IMR-90 (cell line): ENCODE results near the gene ROR2. TPM values are rescaled to one million over a fixed set of nuclear protein-coding genes. Genes with fewer than 3 reads are reported as not detected.
A peak's percentile ranks its signal among the peaks of the same experiment; 100 is the strongest.

Source experiments
- ATAC-seq: fragments of 200-7000 bp; cut with Tn5 transposase; 2 replicates; pipeline ENCODE4 v1.9.1; 2020; ENCODE audit warnings: low read depth, mild to moderate bottlenecking, moderate library complexity
- BruUV-seq: library from RNA; stranded (reverse); fragments of 400-500 nt; replicated peaks from 2 replicates; lab custom pipeline; 2021; lab: Mats Ljungman, UMichigan
- CTCF ChIA-PET: fragments of 300-600 bp; formaldehyde crosslinking; extraction: SDS; loops from one replicate; lab custom pipeline; 2021; ENCODE audit warnings: antibody characterized with exemption; lab: Yijun Ruan, JAX
- POLR2A ChIA-PET: fragments of 300-600 bp; sonication (Branson Sonifier 250); formaldehyde crosslinking; loops from one replicate; lab custom pipeline; 2022; ENCODE audit warnings: antibody characterized with exemption; ENCODE audit not compliant: unreplicated experiment; lab: Charles Lee
- DNase-seq: peaks from one replicate; pipeline ENCODE4 v3.0.0; 2013
- H2AFZ ChIP-seq: replicated peaks from 2 replicates; pipeline ENCODE3; 2013; ENCODE audit warnings: low read length, mild to moderate bottlenecking; ENCODE audit not compliant: poor library complexity
- H2AK5ac ChIP-seq: 2 replicates; pipeline ENCODE4 v1.6.1; 2013; ENCODE audit warnings: low read depth, low read length, inconsistent platforms
- H2AK9ac ChIP-seq: replicated peaks from 2 replicates; pipeline ENCODE3; 2013; ENCODE audit warnings: mild to moderate bottlenecking, low read depth, low read length, moderate library complexity; ENCODE audit not compliant: poor library complexity
- H2BK120ac ChIP-seq: 2 replicates; pipeline ENCODE4 v1.6.1; 2013; ENCODE audit warnings: low read depth, low read length, inconsistent platforms
- H2BK15ac ChIP-seq: 3 replicates; pipeline ENCODE4 v1.6.1; 2013; ENCODE audit warnings: low read depth, low read length, inconsistent platforms
- H2BK20ac ChIP-seq: 2 replicates; pipeline ENCODE4 v1.6.1; 2013; ENCODE audit warnings: low read depth, mild to moderate bottlenecking, inconsistent platforms, low read length, moderate library complexity
- H2BK5ac ChIP-seq: 2 replicates; pipeline ENCODE4 v1.6.1; 2013; ENCODE audit warnings: mild to moderate bottlenecking, low read depth, low read length, inconsistent platforms; ENCODE audit not compliant: poor library complexity, severe bottlenecking
- H3K14ac ChIP-seq: replicated peaks from 2 replicates; pipeline ENCODE4 v1.6.1; 2013; ENCODE audit warnings: low read depth, low read length, inconsistent platforms
- H3K18ac ChIP-seq: 2 replicates; pipeline ENCODE4 v1.6.1; 2013; ENCODE audit warnings: low read depth, low read length, control low read depth
- H3K23ac ChIP-seq: 2 replicates; pipeline ENCODE4 v1.6.1; 2013; ENCODE audit warnings: low read depth, low read length, inconsistent platforms
- H3K27ac ChIP-seq: 2 replicates; pipeline ENCODE4 v1.5.1; 2013; ENCODE audit warnings: mild to moderate bottlenecking, control low read depth, low read length; ENCODE audit not compliant: insufficient read depth
- H3K27me3 ChIP-seq: 2 replicates; pipeline ENCODE4 v1.6.1; 2013; ENCODE audit warnings: low read length; ENCODE audit not compliant: control insufficient read depth, insufficient read depth
- H3K36me3 ChIP-seq: 2 replicates; pipeline ENCODE4 v1.6.1; 2013; ENCODE audit warnings: low read length, mixed read lengths; ENCODE audit not compliant: control insufficient read depth, insufficient read depth
- H3K4ac ChIP-seq: 2 replicates; pipeline ENCODE4 v1.6.1; 2013; ENCODE audit warnings: low read depth, low read length, inconsistent platforms
- H3K4me1 ChIP-seq: 2 replicates; pipeline ENCODE4 v1.6.1; 2013; ENCODE audit warnings: low read length, mixed read lengths; ENCODE audit not compliant: control insufficient read depth, insufficient read depth
- H3K4me2 ChIP-seq: 2 replicates; pipeline ENCODE4 v1.6.1; 2013; ENCODE audit warnings: low read depth, mild to moderate bottlenecking, control low read depth, low read length, moderate library complexity
- H3K4me3 ChIP-seq: 2 replicates; pipeline ENCODE4 v1.5.1; 2013; ENCODE audit warnings: low read depth, mild to moderate bottlenecking, control low read depth, low read length, moderate library complexity; ENCODE audit not compliant: insufficient read depth
- H3K56ac ChIP-seq: 2 replicates; pipeline ENCODE4 v1.6.1; 2013; ENCODE audit warnings: low read length, inconsistent platforms; ENCODE audit not compliant: insufficient read depth; ENCODE audit errors: extremely low read depth
- H3K79me1 ChIP-seq, 2 experiments: 2 replicates each; pipeline ENCODE4 v1.6.1; 2013; ENCODE audit warnings: low read length in 2 of 2, inconsistent platforms in 1 of 2, low read depth in 1 of 2
- H3K9ac ChIP-seq: 2 replicates; pipeline ENCODE4 v1.6.1; 2013; ENCODE audit warnings: low read depth, low read length, control low read depth
- H3K9me1 ChIP-seq: 2 replicates; pipeline ENCODE4 v1.6.1; 2013; ENCODE audit warnings: low read length, inconsistent platforms; ENCODE audit not compliant: insufficient read depth
- H3K9me3 ChIP-seq: 2 replicates; pipeline ENCODE4 v1.6.1; 2013; ENCODE audit warnings: low read length; ENCODE audit not compliant: control insufficient read depth, insufficient read depth
- H4K20me1 ChIP-seq: 2 replicates; pipeline ENCODE4 v1.6.1; 2013; ENCODE audit warnings: low read length, inconsistent platforms; ENCODE audit not compliant: insufficient read depth
- H4K5ac ChIP-seq: 2 replicates; pipeline ENCODE4 v1.6.1; 2013; ENCODE audit warnings: mild to moderate bottlenecking, low read depth, low read length, control low read depth
- H4K8ac ChIP-seq, 2 experiments: 2 replicates each; pipeline ENCODE4 v1.6.1; 2013; ENCODE audit warnings: low read depth in 2 of 2, low read length in 2 of 2, control low read depth in 1 of 2, inconsistent platforms in 1 of 2
- H4K91ac ChIP-seq: 2 replicates; pipeline ENCODE4 v1.6.1; 2013; ENCODE audit warnings: low read depth, low read length, inconsistent platforms; ENCODE audit not compliant: insufficient read depth
- BHLHE40 ChIP-seq: fragments of 150-350 bp; IDR thresholded peaks from 2 replicates; pipeline ENCODE4 v1.6.1; 2016; ENCODE audit warnings: mild to moderate bottlenecking, low read depth, low read length
- CEBPB ChIP-seq: IDR thresholded peaks from 2 replicates; pipeline ENCODE4 v1.6.1; 2012; ENCODE audit warnings: low read depth, low read length, improper control_type of control experiment
- CHD1 ChIP-seq: IDR thresholded peaks from 2 replicates; pipeline ENCODE4 v1.6.1; 2012; ENCODE audit warnings: low read depth, low read length, improper control_type of control experiment
- ELK1 ChIP-seq: fragments of 150-350 bp; IDR thresholded peaks from 2 replicates; pipeline ENCODE4 v1.6.1; 2016; ENCODE audit warnings: low read depth, mild to moderate bottlenecking, low read length, moderate library complexity, borderline replicate concordance
- FOS ChIP-seq: fragments of 150-350 bp; IDR thresholded peaks from 2 replicates; pipeline ENCODE4 v1.6.1; 2016; ENCODE audit warnings: low read depth, low read length
- MAFK ChIP-seq: IDR thresholded peaks from 2 replicates; pipeline ENCODE4 v1.6.1; 2012; ENCODE audit warnings: low read depth, low read length, improper control_type of control experiment
- NFE2L2 ChIP-seq: fragments of 150-350 bp; IDR thresholded peaks from 2 replicates; pipeline ENCODE4 v1.6.1; 2016; ENCODE audit warnings: low read depth, mild to moderate bottlenecking, low read length
- POLR2A ChIP-seq: IDR thresholded peaks from 2 replicates; pipeline ENCODE4 v1.6.1; 2012; ENCODE audit warnings: mild to moderate bottlenecking, low read depth, low read length
- RAD21 ChIP-seq: IDR thresholded peaks from 2 replicates; pipeline ENCODE4 v1.6.1; 2012; ENCODE audit warnings: low read length, improper control_type of control experiment
- RFX5 ChIP-seq: IDR thresholded peaks from 2 replicates; pipeline ENCODE4 v1.8.0; 2012; ENCODE audit warnings: low read depth, mild to moderate bottlenecking, low read length, moderate library complexity
- SMC3 ChIP-seq: fragments of 150-350 bp; IDR thresholded peaks from 2 replicates; pipeline ENCODE4 v1.6.1; 2016; ENCODE audit warnings: low read depth, mild to moderate bottlenecking, antibody characterized with exemption, low read length, moderate library complexity
- WGBS, 2 experiments: methylation state at CpG; one replicate each; pipeline versions ENCODE4 v1.1.5 to v1.1.7; 2013; ENCODE audit warnings: missing lambda C conversion rate in 2 of 2; ENCODE audit not compliant: insufficient read length in 1 of 2; ENCODE audit errors: extremely low coverage in 2 of 2; 5-methylcytosine and 5-hydroxymethylcytosine counted together
- dilution Hi-C: fragments of 300-500 bp; cut with HindIII; formaldehyde crosslinking; loops from one replicate; pipeline ENCODE4 v1.14.3; 2018; ENCODE audit warnings: low sequenced_read_pairs; ENCODE audit not compliant: unreplicated experiment
- in situ Hi-C: fragments of 300-500 bp; cut with MboI; formaldehyde crosslinking; loops from 3 replicates; pipeline ENCODE4 v1.14.3; 2019; ENCODE audit warnings: low sequenced_read_pairs, inconsistent platforms, mixed read lengths
- intact Hi-C: fragments of 100-400 bp; cut with micrococcal nuclease; formaldehyde crosslinking; loops from 2 replicates; pipeline ENCODE4 v1.10.0; 2022
- polyA plus RNA-seq, 3 experiments: library from polyadenylated mRNA; depleted of rRNA; stranded (reverse); fragments of >200 nt; gene quantifications; 2 replicates each; pipeline ENCODE4 v1.2.3, GENCODE V29; 2012; ENCODE audit warnings: low replicate concordance in 1 of 3
- total RNA-seq: library from RNA; depleted of rRNA; stranded (reverse); fragments of >200 nt; gene quantifications from 2 replicates; pipeline ENCODE4 v1.2.3, GENCODE V29; 2012
- TF ChIP-seq, protein P1 (sequence below): conservative IDR thresholded peaks from 2 replicates; pipeline ENCODE4 v1.5.1; 2012; ENCODE audit warnings: mild to moderate bottlenecking, low read depth, low read length, improper control_type of control experiment

The ROR2 gene
- total and polyA plus RNA-seq, 2 of the 4 experiments (the other 2 are of a cell fraction), result 2.3 to 4.8 TPM

DNA sequence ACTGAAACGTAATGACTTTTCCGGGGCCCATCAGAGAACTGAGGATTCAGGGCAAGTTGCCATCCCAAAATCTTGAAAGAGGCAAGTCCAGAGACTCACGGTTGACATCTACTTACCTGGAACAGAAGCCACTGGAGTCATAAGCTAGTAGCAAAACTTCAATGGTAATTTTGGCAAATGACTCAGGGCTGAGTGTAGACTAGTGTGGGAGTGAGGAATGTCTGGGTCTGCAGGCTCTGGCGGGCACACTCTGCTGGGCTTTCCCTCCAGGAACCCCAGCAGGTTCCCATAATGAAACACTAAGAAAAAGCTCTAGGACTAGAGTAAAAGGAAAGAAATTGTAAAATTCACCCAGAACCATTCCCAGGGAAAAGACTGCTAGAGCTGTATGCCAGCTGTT, 403.5 kb downstream of the ROR2 start:
- H4K8ac ChIP-seq, result no peak overlapping the region; a peak in 1 of 4 replicates
- H2AK9ac ChIP-seq, result peak overlapping the region; percentile 5
- H2BK20ac ChIP-seq, result peak overlapping the region; percentile 41
- H3K18ac ChIP-seq, result no peak overlapping the region
- H3K4me2 ChIP-seq, result peak overlapping the region; percentile 16; the same call in 1 of the 2 replicates
- intact Hi-C loops, result no loop called here
- peak overlapping the region; percentile 62 for H3K14ac ChIP-seq
- 0 out of 2 replicates have a peak overlapping the region, but pooled peaks have one; percentile 67 for H3K23ac ChIP-seq
- DNase-seq (peak; percentile 81), ATAC-seq (peak; percentile 57; the same call in 1 of the 2 replicates)
- no peaks in the 10 kb centered on the region for H3K79me1 ChIP-seq
- in situ Hi-C loops, result no loop called here
- no peaks in the 10 kb centered on the region for H3K9me3 ChIP-seq
- H4K91ac ChIP-seq, result no peak overlapping the region
- TF ChIP-seq ELK1 (no peak), FOS (peak; percentile 82), MAFK (no peak), RFX5 (no peak), BHLHE40 (0 out of 2 replicates have a peak, but pooled peaks have one; percentile 23), NFE2L2 (no peak), RAD21 (0 out of 2 replicates have a peak, but pooled peaks have one; percentile 17), SMC3 (no peak; the same call in 1 of the 2 replicates), CEBPB (no peak), POLR2A (0 out of 2 replicates have a peak, but pooled peaks have one; percentile 23), CHD1 (no peak)
- TF ChIP-seq, protein P1, sequence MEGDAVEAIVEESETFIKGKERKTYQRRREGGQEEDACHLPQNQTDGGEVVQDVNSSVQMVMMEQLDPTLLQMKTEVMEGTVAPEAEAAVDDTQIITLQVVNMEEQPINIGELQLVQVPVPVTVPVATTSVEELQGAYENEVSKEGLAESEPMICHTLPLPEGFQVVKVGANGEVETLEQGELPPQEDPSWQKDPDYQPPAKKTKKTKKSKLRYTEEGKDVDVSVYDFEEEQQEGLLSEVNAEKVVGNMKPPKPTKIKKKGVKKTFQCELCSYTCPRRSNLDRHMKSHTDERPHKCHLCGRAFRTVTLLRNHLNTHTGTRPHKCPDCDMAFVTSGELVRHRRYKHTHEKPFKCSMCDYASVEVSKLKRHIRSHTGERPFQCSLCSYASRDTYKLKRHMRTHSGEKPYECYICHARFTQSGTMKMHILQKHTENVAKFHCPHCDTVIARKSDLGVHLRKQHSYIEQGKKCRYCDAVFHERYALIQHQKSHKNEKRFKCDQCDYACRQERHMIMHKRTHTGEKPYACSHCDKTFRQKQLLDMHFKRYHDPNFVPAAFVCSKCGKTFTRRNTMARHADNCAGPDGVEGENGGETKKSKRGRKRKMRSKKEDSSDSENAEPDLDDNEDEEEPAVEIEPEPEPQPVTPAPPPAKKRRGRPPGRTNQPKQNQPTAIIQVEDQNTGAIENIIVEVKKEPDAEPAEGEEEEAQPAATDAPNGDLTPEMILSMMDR, result no peak
- H3K9ac ChIP-seq, result no peak overlapping the region
- BruUV-seq, result no TSS peak
- POLR2A ChIA-PET, result no interaction called here
- H3K4me1 ChIP-seq, result peaks cover 3% of the 10 kb centered on the region; the same call in 1 of the 2 replicates
- H2BK5ac ChIP-seq, result no peak overlapping the region
- no peak overlapping the region for H2AFZ ChIP-seq
- no peak overlapping the region for H4K5ac ChIP-seq
- no peak overlapping the region for H2BK15ac ChIP-seq
- no peak overlapping the region for H3K27ac ChIP-seq
- H3K4me3 ChIP-seq, result no peak overlapping the region
- H4K20me1 ChIP-seq, result no peaks in the 10 kb centered on the region
- CTCF ChIA-PET, result interaction anchor here (0.6 kb wide), 1 partner anchor 167 kb away, joined by 3 read pairs; no protein-coding TSS in a partner anchor
- H2AK5ac ChIP-seq, result no peak overlapping the region; the same call in 1 of the 2 replicates
- peaks cover 3% of the 10 kb centered on the region for H3K9me1 ChIP-seq
- peak overlapping the region; percentile 56 for H3K4ac ChIP-seq
- H3K36me3 ChIP-seq, result no peaks in the 10 kb centered on the region
- no peak overlapping the region for H3K56ac ChIP-seq
- H2BK120ac ChIP-seq, result peak overlapping the region; percentile 60
- dilution Hi-C loops, result no loop called here
- H3K27me3 ChIP-seq, result no peaks in the 10 kb centered on the region
- WGBS, 2 experiments, result 85% methylated on average over 2 of the region's 4 CpGs; no CpG with 5 or more reads in 1 of the 2 experiments
